Keratinocyte (primary cell): ENCODE results near the gene SLC49A4. TPM values are rescaled to one million over a fixed set of nuclear protein-coding genes. Genes with fewer than 3 reads are reported as not detected.

Source experiments
- DNase-seq: peaks from one replicate; pipeline ENCODE4 v3.0.0-alpha.2; 2011; ENCODE audit warnings: low read depth, missing footprints, low spot score
- FAIRE-seq: peaks from 2 replicates; lab custom pipeline; 2011; peaks lifted over from hg19 to GRCh38; lab: Jason Lieb, UNC
- H2AFZ ChIP-seq: 2 replicates; pipeline ENCODE4 v1.6.0; 2012; ENCODE audit warnings: low read length, control low read depth, inconsistent platforms; ENCODE audit not compliant: control insufficient read depth
- H3K27ac ChIP-seq: 2 replicates; pipeline ENCODE4 v1.5.1; 2011; ENCODE audit warnings: low read length; ENCODE audit not compliant: control insufficient read depth, insufficient read depth
- H3K27me3 ChIP-seq: 3 replicates; pipeline ENCODE4 v1.6.0; 2011; ENCODE audit warnings: low read length; ENCODE audit not compliant: control insufficient read depth, insufficient read depth; ENCODE audit errors: extremely low read depth
- H3K36me3 ChIP-seq, 2 experiments: 2 replicates in 1 of 2; 3 replicates in 1 of 2; pipeline ENCODE4 v1.5.1; 2011; ENCODE audit warnings: low read length in 2 of 2, mild to moderate bottlenecking in 1 of 2; ENCODE audit not compliant: control insufficient read depth in 2 of 2, insufficient read depth in 2 of 2; ENCODE audit errors: extremely low read depth in 1 of 2
- H3K4me1 ChIP-seq: 3 replicates; pipeline ENCODE4 v1.5.1; 2011; ENCODE audit warnings: low read length; ENCODE audit not compliant: control insufficient read depth, insufficient read depth; ENCODE audit errors: extremely low read depth
- H3K4me2 ChIP-seq: 3 replicates; pipeline ENCODE4 v1.6.0; 2011; ENCODE audit warnings: low read depth, low read length; ENCODE audit not compliant: control insufficient read depth, insufficient read depth; ENCODE audit errors: extremely low read depth
- H3K4me3 ChIP-seq, 3 experiments: fragments of 200-600 bp in 1 of 3; sonication (generic) in 1 of 3; 2 replicates in 2 of 3; 3 replicates in 1 of 3; pipeline ENCODE4 v1.5.1; 2011 to 2016; ENCODE audit warnings: low read length in 3 of 3, mild to moderate bottlenecking in 3 of 3, control low read depth in 2 of 3, inconsistent platforms in 1 of 3, low read depth in 1 of 3, mixed read lengths in 1 of 3, mixed run types in 1 of 3, moderate library complexity in 1 of 3; ENCODE audit not compliant: control insufficient read depth in 2 of 3, insufficient read depth in 2 of 3; ENCODE audit errors: extremely low read depth in 1 of 3
- H3K79me2 ChIP-seq: 2 replicates; pipeline ENCODE4 v1.6.0; 2012; ENCODE audit warnings: low read length; ENCODE audit not compliant: control insufficient read depth, insufficient read depth
- H3K9ac ChIP-seq: 3 replicates; pipeline ENCODE4 v1.6.0; 2011; ENCODE audit warnings: low read length; ENCODE audit not compliant: control insufficient read depth, insufficient read depth; ENCODE audit errors: extremely low read depth
- H3K9me1 ChIP-seq: 3 replicates; pipeline ENCODE4 v1.6.0; 2011; ENCODE audit warnings: low read length; ENCODE audit not compliant: control insufficient read depth, insufficient read depth; ENCODE audit errors: extremely low read depth
- H3K9me3 ChIP-seq: 2 replicates; pipeline ENCODE4 v1.5.1; 2012; ENCODE audit warnings: low read depth, low read length; ENCODE audit not compliant: control insufficient read depth
- H4K20me1 ChIP-seq: 3 replicates; pipeline ENCODE4 v1.6.0; 2011; ENCODE audit warnings: low read length; ENCODE audit not compliant: control insufficient read depth, insufficient read depth; ENCODE audit errors: extremely low read depth
- CTCF ChIP-seq, 3 experiments: IDR thresholded peaks in 1 of 3; conservative IDR thresholded peaks in 1 of 3; optimal IDR thresholded peaks in 1 of 3; 2 replicates in 2 of 3; 3 replicates in 1 of 3; pipeline versions ENCODE3 to v1.5.1; 2011; ENCODE audit warnings: low read length in 3 of 3, mild to moderate bottlenecking in 3 of 3, moderate library complexity in 2 of 3, control low read depth in 1 of 3, inconsistent platforms in 1 of 3; ENCODE audit not compliant: insufficient read depth in 2 of 3; ENCODE audit errors: extremely low read depth in 1 of 3
- EZH2 ChIP-seq: IDR thresholded peaks from one replicate; pipeline ENCODE4 v1.6.1; 2012; ENCODE audit warnings: inconsistent platforms, mild to moderate bottlenecking, low read length, moderate library complexity
- dilution Hi-C: fragments of 300-500 bp; cut with MboI; formaldehyde crosslinking; loops from one replicate; pipeline ENCODE4 v1.7.0; 2020; ENCODE audit warnings: low sequenced_read_pairs; ENCODE audit not compliant: extremely low pct_ligation_motif_present
- polyA plus RNA-seq, 5 experiments: library from polyadenylated mRNA; depleted of rRNA in 3 of 5; stranded (reverse) in 3 of 5; stranded (forward) in 1 of 5; unstranded in 1 of 5; fragments of >200 nt; gene quantifications; 1 replicate in 1 of 5; 2 replicates in 3 of 5; 3 replicates in 1 of 5; pipeline versions ENCODE4 v1.2.1 to v1.2.3, GENCODE V29; 2011 to 2012; ENCODE audit warnings: missing spikeins in 2 of 5, low read depth in 1 of 5, low replicate concordance in 1 of 5

The SLC49A4 gene
- polyA plus RNA-seq, 1 donor (not counting 4 experiments of a cell fraction or from before 2014, with no cell fraction given) = 18.2 TPM

- Histone ChIP-seq H4K20me1 (no peaks in the 10 kb centered on the region), H2AFZ (peak overlapping the region; percentile 75), H3K9me1 (no peaks in the 10 kb centered on the region), H3K9me3 (no peaks in the 10 kb centered on the region), H3K4me3 (no peak overlapping the region), H3K4me1 (peaks cover 37% of the 10 kb centered on the region), H3K79me2 (no peaks in the 10 kb centered on the region), H3K4me2 (peak overlapping the region; percentile 62), H3K36me3 (no peaks in the 10 kb centered on the region), H3K9ac (no peak overlapping the region), H3K27ac (no peak overlapping the region), H3K27me3 (no peaks in the 10 kb centered on the region)
- TF ChIP-seq EZH2 = no peak
- TF ChIP-seq CTCF (optimal IDR thresholded peaks at IDR 0.05 in 1 of 3, IDR thresholded peaks at IDR 0.05 in 1 of 3, conservative IDR thresholded peaks at IDR 0.05 in 1 of 3; ENCODE audit: extremely low read depth in 1 of 3, insufficient read depth in 2 of 3, low read length in 3 of 3) = no peak
- dilution Hi-C loops = no loop called here
- DNase-seq (no peak), FAIRE-seq (peak; percentile 85)
Observed at GRCh38 chr3:122898298-122898697, 103.4 kb downstream of the SLC49A4 start.

- no peak overlapping the region for H2AFZ ChIP-seq
- no peak for DNase-seq
- H3K27ac ChIP-seq = peak overlapping the region; percentile 1
- no peaks in the 10 kb centered on the region for H3K27me3 ChIP-seq
- H3K9me3 ChIP-seq = no peaks in the 10 kb centered on the region
- H3K4me3 ChIP-seq = no peak overlapping the region
- no peak overlapping the region for H3K9ac ChIP-seq
- dilution Hi-C loops = no loop called here
- peak; percentile 77 for FAIRE-seq
- H3K4me1 ChIP-seq = peaks cover 18% of the 10 kb centered on the region
- no peak overlapping the region for H3K4me2 ChIP-seq
- TF ChIP-seq CTCF (optimal IDR thresholded peaks at IDR 0.05 in 1 of 3, IDR thresholded peaks at IDR 0.05 in 1 of 3, conservative IDR thresholded peaks at IDR 0.05 in 1 of 3; ENCODE audit: extremely low read depth in 1 of 3, insufficient read depth in 2 of 3, low read length in 3 of 3) (no peak), EZH2 (no peak)
- no peaks in the 10 kb centered on the region for H3K79me2 ChIP-seq
- H3K36me3 ChIP-seq = no peaks in the 10 kb centered on the region
- H4K20me1 ChIP-seq = no peaks in the 10 kb centered on the region
- no peaks in the 10 kb centered on the region for H3K9me1 ChIP-seq
Observed at GRCh38 chr3:122902326-122902725, 107.5 kb downstream of the SLC49A4 start.
